NCI-H1436 (cell line): ENCODE data around the gene KLK13.
A peak's percentile ranks its signal among the peaks of the same experiment; 100 is the strongest.

Experiments used
- DNase-seq: peaks from one replicate; lab custom pipeline; 2025; lab: John Stamatoyannopoulos, UW

The KLK13 gene, protein sequence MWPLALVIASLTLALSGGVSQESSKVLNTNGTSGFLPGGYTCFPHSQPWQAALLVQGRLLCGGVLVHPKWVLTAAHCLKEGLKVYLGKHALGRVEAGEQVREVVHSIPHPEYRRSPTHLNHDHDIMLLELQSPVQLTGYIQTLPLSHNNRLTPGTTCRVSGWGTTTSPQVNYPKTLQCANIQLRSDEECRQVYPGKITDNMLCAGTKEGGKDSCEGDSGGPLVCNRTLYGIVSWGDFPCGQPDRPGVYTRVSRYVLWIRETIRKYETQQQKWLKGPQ

GRCh38 chr19:51064534-51065220 lies at the start of gene KLK13:
TSS of gene KLK13 (minus strand) at chr19:51065092. CDS start at chr19:51065067, 25 bp downstream.
- DNase-seq: no peak

DNA sequence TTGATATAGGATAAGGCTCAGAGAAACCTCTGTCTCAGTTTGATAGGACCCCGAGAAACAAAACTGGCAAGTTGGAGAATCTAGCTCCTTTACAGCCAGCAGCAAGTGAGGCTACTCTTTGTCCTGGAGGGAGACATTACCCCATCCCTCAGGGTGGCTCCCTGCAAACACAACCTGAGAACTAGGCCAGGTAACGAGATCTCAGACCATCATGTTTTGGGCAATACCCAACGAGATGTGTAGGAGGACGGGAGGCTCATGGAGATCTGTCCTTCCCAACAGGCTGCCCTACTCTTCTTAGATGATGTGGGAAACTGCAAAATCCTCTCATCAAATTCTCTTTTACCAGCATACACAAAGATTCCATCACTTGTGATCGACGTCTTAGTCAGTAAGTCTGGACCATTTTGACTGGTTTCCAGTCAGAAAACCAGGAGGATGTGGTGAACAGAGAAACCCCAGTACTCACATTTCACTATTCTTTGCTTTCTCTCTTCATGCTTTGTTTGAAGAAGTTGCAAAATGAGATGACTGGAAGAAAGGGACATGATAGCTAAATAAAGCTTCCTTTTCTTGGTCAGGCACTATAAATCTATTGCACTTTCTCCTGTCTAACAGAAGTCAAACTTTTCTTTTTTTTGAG lies 49.3 kb upstream of the KLK13 start:
- no peak for DNase-seq

- DNase-seq: no peak
These were observed 46.7 kb upstream of the KLK13 start for GRCh38 chr19:51111606-51112005.

DNA sequence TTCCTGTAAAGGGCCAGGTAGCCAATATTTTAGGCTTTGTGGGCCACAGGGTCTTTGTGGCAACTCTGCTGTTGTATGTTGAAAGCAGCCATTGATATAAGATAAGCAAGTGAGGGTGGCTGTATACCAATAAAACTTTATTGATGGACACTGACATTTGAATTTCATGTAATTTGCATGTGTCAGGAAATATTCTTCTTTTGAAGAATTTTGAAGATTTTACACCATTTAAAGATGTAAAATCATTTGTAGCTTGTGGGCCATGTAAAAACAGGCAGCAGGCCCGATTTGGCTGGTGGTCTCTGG lies 45.7 kb upstream of the KLK13 start:
- no peak for DNase-seq

- no peak for DNase-seq
These were observed 43.9 kb upstream of the KLK13 start for GRCh38 chr19:51108805-51109146.

- peak; percentile 99 for DNase-seq
These were observed 43.3 kb upstream of the KLK13 start, which contains the start of gene CTU1 for GRCh38 chr19:51108066-51108804. TSS of gene CTU1 (minus strand) at chr19:51108409. CDS start at chr19:51104569, 3,840 bp downstream.

- no peak for DNase-seq
These were observed 42.6 kb upstream of the KLK13 start for GRCh38 chr19:51107406-51108065.

DNA sequence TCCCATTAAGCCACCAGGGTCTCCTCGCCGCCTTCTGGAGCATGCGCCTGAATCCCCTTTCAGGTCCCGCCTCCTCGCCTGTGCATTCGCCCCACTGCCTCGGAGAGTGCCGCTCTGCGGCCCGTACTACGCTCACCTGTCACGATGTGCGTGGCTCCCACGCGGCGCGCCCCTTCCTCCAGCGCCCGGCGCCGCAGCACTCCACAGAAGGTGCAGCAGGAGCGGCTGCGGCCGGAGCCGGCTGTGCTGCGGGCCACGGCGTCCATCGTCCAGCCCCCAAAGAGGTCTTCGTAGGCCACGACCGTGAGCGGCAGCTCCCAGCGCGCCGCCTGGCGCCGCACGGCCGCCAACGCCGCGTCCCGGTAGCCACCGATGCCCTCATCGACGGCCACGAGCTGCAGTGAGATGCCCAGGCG lies 39.0 kb upstream of the KLK13 start:
- DNase-seq: no peak

DNA sequence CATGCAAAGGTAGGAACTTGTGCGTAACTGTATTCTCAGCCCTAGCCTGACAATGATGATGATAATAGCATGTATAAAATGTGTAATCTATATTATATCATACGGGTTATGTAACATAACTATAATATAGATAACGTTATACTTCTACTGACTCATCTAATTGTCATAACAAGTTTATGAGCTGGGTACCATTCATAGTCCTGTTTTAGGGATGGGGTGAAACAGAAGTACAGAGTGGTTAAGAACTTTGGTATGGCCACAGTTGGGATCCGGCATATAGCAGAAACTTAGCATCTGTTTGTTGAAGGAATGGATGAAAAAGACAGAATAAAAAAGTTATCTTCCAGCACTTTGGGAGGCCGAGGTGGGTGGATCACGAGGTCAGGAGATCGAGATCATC lies 38.1 kb upstream of the KLK13 start:
- DNase-seq: no peak

GRCh38 chr19:51101171-51101865 lies 36.4 kb upstream of the KLK13 start:
- no peak for DNase-seq

- DNase-seq: no peak
These were observed 35.7 kb upstream of the KLK13 start for GRCh38 chr19:51100601-51101000.

GRCh38 chr19:51099047-51099382 lies 34.1 kb upstream of the KLK13 start:
- DNase-seq: no peak

DNA sequence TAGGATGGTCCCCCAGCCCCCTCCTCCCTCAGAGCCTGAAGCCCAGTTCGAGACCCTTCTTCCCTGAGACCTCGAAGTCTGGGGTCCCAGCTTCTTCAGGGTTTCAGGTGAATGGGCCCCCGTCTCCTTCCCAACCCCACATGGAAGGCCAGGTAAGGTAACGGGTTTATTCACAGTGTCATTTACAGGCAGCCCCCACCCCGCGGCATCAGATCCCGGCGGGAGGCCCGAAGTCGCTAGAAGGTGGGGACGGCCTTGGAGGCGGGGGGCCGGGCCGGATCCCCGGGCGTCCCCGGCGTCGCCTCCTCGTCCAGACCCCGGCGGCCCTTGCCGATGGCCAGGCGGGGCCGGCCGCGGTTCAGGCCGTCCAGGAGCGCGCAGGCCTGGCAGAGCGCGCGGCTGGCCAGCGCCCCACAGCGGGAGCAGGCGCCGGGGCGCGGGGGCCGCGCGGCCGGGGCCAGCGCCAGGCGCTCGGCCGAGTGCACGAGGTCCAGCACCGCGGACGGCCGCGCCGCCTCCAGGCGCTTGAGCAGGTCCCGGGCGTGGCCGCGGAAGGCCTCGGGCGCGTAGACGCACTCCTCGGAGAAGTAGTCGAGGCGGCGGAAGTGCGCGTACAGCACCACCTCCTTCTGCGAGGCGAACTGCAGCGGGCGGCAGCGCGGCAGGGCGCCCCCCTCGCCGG lies 33.6 kb upstream of the KLK13 start:
- no peak for DNase-seq

DNA sequence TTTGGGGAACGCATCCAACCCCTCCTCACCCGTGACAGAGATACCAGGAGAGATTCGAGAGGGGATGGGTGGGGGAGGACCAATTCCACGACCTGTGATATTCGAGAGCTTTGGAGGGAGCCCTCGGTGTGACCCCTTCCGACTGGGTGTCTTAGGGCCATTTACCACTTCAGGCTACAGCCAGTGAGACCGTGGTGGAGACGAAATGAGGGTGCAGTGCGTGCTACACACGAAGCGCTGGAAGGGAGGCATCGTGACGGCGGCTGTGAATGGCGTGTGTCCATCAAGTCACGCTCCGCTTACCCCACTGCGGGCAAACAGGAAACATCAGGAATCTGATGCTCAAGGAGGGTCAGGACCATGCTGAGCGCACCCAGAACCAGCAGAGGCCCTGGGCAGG lies 32.9 kb upstream of the KLK13 start:
- DNase-seq: no peak

- DNase-seq: peak; percentile 66
These were observed 32.4 kb upstream of the KLK13 start for GRCh38 chr19:51097166-51097738.

DNA sequence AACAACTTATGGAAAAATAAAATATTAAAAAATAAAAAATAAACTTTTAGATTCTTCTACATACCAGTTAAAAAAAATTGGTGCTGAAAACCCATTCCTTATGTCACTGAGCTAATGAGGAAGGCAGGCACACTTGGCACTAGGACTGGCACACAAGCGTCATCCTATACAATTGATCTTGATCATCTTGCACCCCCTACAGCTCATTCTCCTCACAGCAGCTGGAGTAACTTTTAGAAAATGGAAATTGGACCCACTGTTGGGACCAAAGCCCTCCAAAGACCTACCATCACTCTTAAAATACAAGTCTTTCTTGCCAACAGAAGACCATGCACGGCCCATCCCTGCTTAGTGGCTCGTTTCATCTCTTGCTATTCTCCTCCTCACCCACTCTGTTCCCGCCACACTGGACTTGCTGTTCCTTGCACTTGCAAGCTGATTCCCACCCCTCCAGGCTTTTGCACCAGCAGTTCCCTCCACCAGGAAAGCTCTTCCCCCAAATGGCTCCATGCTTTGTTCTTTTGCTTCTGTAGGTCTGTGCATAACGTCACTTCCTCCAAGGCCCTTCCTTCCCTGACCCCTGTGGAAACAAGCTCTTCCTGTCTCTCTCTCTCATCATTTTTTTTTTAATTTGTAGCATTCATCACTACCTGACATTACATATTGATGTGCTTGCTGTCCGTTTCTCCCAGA lies 31.7 kb upstream of the KLK13 start:
- DNase-seq: peak; percentile 12

DNA sequence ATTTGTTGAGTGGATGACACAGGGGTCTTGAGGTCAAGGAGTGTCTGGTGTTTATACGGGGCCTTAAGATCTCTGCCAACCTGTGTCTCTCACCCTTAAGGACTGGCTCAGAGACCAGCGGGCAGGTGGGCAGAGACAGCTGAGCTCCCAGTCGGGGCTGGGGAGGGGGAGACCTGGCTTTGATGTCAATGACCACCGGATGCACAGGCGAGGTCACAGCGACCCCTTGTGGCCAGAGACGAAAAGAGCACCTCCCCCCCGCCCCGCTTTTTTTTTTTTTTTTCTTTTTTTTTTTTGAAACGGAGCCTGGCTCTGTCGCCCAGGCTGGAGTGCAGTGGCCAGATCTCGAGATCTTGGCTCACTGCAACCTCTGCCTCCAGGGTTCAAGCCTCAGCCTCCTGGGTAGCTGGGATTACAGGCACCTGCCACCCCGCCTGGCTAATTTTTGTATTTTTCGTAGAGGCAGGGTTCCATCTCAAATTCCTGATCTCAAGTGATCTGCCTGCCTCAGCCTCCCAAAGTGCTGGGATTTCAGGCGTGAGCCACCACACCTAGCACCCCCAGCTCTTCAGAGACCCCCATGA lies 29.9 kb upstream of the KLK13 start:
- peak; percentile 46 for DNase-seq

- DNase-seq: no peak
These were observed 28.8 kb upstream of the KLK13 start for GRCh38 chr19:51093510-51094345.

GRCh38 chr19:51093101-51093500 lies 28.2 kb upstream of the KLK13 start:
- no peak for DNase-seq
